Measurements from ENCODE around the gene ASMT.

The ASMT gene

DNA sequence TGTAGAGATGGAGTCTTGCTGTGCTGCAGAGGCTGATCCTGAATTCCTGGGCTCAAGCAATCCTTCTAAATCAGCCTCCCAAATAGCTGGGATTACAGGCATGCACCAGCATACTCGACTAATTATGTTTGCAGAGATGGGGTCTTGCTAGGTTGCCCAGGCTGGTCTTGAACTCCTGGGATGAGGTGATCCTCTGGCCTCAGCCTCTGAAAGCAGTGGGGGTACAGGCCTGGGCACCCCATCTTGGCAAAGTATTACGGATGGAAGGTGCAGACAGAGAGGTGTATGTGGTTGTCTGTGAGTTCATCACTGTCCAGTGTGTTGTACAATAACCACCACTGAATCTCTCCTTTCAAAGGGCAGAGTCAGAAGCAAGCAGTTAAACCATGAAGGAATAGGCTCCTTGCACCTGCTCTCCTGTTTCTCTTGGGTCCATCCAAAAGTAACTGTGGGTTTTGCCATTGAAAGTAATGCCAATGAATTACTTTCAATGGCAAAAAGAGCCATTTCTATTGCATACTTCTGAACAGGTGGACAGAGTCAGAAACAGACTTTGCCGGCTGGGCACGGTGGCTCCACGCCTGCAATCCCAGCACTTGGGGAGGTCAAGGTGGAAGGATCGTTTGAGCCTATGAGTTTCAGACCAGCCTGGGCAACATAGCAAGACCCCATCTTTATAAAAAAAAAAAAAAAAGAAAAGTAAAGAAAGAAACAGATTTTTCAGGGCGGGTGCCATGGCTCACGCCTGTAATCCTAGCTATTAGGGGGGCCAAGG lies 30.4 kb upstream of the ASMT start:
- no peak overlapping the region for H3K27ac ChIP-seq (replicated peaks)
- TF ChIP-seq POLR2AphosphoS5 (IDR thresholded peaks at IDR 0.05; ENCODE audit: low read depth) (no peak), SPI1 (IDR thresholded peaks at IDR 0.05; ENCODE audit: borderline replicate concordance, low read depth) (no peak), GABPA (IDR thresholded peaks at IDR 0.05; ENCODE audit: low read depth) (no peak)
- TF ChIP-seq, protein P1, sequence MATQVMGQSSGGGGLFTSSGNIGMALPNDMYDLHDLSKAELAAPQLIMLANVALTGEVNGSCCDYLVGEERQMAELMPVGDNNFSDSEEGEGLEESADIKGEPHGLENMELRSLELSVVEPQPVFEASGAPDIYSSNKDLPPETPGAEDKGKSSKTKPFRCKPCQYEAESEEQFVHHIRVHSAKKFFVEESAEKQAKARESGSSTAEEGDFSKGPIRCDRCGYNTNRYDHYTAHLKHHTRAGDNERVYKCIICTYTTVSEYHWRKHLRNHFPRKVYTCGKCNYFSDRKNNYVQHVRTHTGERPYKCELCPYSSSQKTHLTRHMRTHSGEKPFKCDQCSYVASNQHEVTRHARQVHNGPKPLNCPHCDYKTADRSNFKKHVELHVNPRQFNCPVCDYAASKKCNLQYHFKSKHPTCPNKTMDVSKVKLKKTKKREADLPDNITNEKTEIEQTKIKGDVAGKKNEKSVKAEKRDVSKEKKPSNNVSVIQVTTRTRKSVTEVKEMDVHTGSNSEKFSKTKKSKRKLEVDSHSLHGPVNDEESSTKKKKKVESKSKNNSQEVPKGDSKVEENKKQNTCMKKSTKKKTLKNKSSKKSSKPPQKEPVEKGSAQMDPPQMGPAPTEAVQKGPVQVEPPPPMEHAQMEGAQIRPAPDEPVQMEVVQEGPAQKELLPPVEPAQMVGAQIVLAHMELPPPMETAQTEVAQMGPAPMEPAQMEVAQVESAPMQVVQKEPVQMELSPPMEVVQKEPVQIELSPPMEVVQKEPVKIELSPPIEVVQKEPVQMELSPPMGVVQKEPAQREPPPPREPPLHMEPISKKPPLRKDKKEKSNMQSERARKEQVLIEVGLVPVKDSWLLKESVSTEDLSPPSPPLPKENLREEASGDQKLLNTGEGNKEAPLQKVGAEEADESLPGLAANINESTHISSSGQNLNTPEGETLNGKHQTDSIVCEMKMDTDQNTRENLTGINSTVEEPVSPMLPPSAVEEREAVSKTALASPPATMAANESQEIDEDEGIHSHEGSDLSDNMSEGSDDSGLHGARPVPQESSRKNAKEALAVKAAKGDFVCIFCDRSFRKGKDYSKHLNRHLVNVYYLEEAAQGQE (IDR thresholded peaks at IDR 0.05; ENCODE audit: insufficient replicate concordance, low read depth), result no peak
- TF ChIP-seq, protein P2, sequence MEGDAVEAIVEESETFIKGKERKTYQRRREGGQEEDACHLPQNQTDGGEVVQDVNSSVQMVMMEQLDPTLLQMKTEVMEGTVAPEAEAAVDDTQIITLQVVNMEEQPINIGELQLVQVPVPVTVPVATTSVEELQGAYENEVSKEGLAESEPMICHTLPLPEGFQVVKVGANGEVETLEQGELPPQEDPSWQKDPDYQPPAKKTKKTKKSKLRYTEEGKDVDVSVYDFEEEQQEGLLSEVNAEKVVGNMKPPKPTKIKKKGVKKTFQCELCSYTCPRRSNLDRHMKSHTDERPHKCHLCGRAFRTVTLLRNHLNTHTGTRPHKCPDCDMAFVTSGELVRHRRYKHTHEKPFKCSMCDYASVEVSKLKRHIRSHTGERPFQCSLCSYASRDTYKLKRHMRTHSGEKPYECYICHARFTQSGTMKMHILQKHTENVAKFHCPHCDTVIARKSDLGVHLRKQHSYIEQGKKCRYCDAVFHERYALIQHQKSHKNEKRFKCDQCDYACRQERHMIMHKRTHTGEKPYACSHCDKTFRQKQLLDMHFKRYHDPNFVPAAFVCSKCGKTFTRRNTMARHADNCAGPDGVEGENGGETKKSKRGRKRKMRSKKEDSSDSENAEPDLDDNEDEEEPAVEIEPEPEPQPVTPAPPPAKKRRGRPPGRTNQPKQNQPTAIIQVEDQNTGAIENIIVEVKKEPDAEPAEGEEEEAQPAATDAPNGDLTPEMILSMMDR (IDR thresholded peaks at IDR 0.05; ENCODE audit: insufficient read depth, low read length), result no peak

DNA sequence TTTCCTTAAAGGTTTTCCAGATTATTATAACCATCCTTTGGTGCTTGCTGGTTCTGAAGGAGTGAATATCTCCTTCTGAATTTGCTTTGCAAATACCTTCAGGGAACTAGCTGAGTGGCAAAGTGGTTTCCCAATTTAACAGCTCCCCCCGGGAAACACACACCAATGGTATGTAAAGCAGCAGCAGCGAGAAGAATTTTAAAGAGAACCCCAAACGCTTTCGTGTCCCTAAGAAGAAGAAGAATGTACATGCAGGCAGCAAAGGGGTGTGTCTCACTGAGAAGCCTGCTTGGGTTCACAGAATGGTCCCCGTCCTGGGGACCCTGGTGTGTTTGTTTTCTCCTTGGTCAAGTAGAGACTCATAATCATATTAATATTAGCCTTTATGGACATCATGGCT lies 27.7 kb upstream of the ASMT start:
- Histone ChIP-seq H3K27me3 (ENCODE audit: insufficient read depth, poor library complexity, severe bottlenecking) (no peaks in the 10 kb centered on the region), H3K4me3 (replicated peaks; ENCODE audit: insufficient read depth, low read length) (no peak overlapping the region), H3K27ac (replicated peaks) (peak overlapping the region; percentile 6; the same call in 1 of the 2 replicates)
- peak in 1 of 2 experiments; percentile 35 for DNase-seq (ENCODE audit: low read depth in 1 of 2, low spot score in 1 of 2)
- TF ChIP-seq SPI1 (IDR thresholded peaks at IDR 0.05; ENCODE audit: borderline replicate concordance, low read depth), result no peak
- TF ChIP-seq, protein P1 (IDR thresholded peaks at IDR 0.05; ENCODE audit: insufficient replicate concordance, low read depth), result no peak
- TF ChIP-seq GABPA (IDR thresholded peaks at IDR 0.05; ENCODE audit: low read depth), result no peak
- TF ChIP-seq, protein P2 (IDR thresholded peaks at IDR 0.05; ENCODE audit: insufficient read depth, low read length), result no peak
- TF ChIP-seq POLR2AphosphoS5 (IDR thresholded peaks at IDR 0.05; ENCODE audit: low read depth), result no peak

More for the DNA sequence above, 30.4 kb upstream of the ASMT start:
- no peak for DNase-seq (ENCODE audit: low read depth in 1 of 2, low spot score in 1 of 2)
- Histone ChIP-seq H3K27me3 (ENCODE audit: insufficient read depth, poor library complexity, severe bottlenecking) (no peaks in the 10 kb centered on the region), H3K4me3 (replicated peaks; ENCODE audit: insufficient read depth, low read length) (no peak overlapping the region)

DNA sequence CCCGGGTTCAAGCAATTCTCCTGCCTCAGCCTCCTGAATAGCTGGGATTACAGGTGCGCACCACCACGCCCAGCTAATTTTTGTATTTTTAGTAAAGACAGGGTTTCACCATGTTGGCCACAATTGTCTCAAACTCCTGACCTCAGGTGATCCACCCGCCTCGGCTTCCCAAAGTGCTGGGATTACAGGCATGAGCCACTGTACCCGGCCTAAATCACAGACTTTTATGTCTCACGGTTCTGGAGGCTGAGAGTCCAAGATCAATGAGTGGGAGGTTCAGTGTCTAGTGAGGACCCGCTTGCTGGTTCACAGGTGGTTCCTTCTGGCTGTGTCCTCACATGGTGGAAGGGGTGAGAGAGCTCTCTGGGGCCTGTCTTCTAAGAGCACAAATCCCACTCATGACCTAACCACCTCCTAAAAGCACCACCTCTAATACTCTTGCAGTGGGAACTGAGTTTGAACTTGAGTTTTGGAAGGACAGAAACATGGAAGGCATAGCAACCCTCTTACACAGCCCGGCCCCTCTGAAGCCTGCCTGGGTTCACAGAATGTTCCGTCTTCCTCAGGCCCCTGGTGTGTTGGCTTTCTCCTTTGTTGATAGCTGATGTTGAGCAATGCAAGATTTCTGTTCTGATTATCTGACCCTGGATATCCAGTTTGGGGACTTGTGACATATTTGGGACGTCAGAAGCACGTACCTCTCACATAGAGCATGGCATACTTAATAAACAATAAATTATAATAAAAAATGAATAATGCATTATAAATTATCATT lies 25.3 kb upstream of the ASMT start:
- peak overlapping the region; percentile 53 for H3K27ac ChIP-seq (replicated peaks)
- TF ChIP-seq, protein P2 (IDR thresholded peaks at IDR 0.05; ENCODE audit: insufficient read depth, low read length), result no peak
- TF ChIP-seq GABPA (IDR thresholded peaks at IDR 0.05; ENCODE audit: low read depth), result no peak
- no peak for TF ChIP-seq SPI1 (IDR thresholded peaks at IDR 0.05; ENCODE audit: borderline replicate concordance, low read depth)
- no peak for TF ChIP-seq POLR2AphosphoS5 (IDR thresholded peaks at IDR 0.05; ENCODE audit: low read depth)
- TF ChIP-seq, protein P1 (IDR thresholded peaks at IDR 0.05; ENCODE audit: insufficient replicate concordance, low read depth), result no peak
- DNase-seq (ENCODE audit: low read depth in 1 of 2, low spot score in 1 of 2), result peak in 1 of 2 experiments; percentile 41
- no peaks in the 10 kb centered on the region for H3K27me3 ChIP-seq (ENCODE audit: insufficient read depth, poor library complexity, severe bottlenecking)
- H3K4me3 ChIP-seq (replicated peaks; ENCODE audit: insufficient read depth, low read length), result no peak overlapping the region

Data from HL-60 (cell line).